ENCODE measurements around the gene TACR1. TPM values are rescaled to one million over a fixed set of nuclear protein-coding genes. Genes with fewer than 3 reads are reported as not detected.

The TACR1 gene
- total and polyA plus RNA-seq, 2 experiments from 2014 or later = 3.5 to 7.3 TPM

DNA sequence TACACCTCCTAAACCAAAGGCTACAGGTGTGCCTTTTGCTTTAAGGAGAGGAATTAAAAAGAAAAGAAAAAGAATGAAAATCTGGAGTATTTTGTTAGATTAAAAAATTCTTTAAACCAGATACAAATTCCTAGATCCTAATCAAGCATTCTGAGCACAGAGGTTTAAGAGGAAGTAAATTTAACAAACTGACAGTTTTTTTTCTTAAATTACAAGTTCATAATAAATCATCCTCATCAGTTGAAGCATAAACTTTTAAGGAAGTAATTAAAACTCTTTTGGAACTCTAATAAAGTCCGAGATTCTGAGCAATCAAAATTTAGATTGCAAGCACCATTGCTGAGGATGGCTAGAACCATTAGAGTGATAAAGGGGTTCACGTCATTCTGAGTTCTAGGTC, 165.8 kb downstream of the TACR1 start (continued):
- TF ChIP-seq, protein P1, sequence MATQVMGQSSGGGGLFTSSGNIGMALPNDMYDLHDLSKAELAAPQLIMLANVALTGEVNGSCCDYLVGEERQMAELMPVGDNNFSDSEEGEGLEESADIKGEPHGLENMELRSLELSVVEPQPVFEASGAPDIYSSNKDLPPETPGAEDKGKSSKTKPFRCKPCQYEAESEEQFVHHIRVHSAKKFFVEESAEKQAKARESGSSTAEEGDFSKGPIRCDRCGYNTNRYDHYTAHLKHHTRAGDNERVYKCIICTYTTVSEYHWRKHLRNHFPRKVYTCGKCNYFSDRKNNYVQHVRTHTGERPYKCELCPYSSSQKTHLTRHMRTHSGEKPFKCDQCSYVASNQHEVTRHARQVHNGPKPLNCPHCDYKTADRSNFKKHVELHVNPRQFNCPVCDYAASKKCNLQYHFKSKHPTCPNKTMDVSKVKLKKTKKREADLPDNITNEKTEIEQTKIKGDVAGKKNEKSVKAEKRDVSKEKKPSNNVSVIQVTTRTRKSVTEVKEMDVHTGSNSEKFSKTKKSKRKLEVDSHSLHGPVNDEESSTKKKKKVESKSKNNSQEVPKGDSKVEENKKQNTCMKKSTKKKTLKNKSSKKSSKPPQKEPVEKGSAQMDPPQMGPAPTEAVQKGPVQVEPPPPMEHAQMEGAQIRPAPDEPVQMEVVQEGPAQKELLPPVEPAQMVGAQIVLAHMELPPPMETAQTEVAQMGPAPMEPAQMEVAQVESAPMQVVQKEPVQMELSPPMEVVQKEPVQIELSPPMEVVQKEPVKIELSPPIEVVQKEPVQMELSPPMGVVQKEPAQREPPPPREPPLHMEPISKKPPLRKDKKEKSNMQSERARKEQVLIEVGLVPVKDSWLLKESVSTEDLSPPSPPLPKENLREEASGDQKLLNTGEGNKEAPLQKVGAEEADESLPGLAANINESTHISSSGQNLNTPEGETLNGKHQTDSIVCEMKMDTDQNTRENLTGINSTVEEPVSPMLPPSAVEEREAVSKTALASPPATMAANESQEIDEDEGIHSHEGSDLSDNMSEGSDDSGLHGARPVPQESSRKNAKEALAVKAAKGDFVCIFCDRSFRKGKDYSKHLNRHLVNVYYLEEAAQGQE (IDR thresholded peaks at IDR 0.05; ENCODE audit: unreplicated experiment) = no peak
- TF ChIP-seq NANOG (IDR thresholded peaks at IDR 0.05; ENCODE audit: borderline replicate concordance) (no peak), ZNF331 (CRISPR knock-in tag; IDR thresholded peaks at IDR 0.05; ENCODE audit: low read depth) (no peak), POLR2AphosphoS5 (IDR thresholded peaks at IDR 0.05; ENCODE audit: low read depth) (no peak)
- TF ChIP-seq, protein P2, sequence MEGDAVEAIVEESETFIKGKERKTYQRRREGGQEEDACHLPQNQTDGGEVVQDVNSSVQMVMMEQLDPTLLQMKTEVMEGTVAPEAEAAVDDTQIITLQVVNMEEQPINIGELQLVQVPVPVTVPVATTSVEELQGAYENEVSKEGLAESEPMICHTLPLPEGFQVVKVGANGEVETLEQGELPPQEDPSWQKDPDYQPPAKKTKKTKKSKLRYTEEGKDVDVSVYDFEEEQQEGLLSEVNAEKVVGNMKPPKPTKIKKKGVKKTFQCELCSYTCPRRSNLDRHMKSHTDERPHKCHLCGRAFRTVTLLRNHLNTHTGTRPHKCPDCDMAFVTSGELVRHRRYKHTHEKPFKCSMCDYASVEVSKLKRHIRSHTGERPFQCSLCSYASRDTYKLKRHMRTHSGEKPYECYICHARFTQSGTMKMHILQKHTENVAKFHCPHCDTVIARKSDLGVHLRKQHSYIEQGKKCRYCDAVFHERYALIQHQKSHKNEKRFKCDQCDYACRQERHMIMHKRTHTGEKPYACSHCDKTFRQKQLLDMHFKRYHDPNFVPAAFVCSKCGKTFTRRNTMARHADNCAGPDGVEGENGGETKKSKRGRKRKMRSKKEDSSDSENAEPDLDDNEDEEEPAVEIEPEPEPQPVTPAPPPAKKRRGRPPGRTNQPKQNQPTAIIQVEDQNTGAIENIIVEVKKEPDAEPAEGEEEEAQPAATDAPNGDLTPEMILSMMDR (conservative IDR thresholded peaks at IDR 0.05; ENCODE audit: low read depth in 2 of 2) = no peak

DNA sequence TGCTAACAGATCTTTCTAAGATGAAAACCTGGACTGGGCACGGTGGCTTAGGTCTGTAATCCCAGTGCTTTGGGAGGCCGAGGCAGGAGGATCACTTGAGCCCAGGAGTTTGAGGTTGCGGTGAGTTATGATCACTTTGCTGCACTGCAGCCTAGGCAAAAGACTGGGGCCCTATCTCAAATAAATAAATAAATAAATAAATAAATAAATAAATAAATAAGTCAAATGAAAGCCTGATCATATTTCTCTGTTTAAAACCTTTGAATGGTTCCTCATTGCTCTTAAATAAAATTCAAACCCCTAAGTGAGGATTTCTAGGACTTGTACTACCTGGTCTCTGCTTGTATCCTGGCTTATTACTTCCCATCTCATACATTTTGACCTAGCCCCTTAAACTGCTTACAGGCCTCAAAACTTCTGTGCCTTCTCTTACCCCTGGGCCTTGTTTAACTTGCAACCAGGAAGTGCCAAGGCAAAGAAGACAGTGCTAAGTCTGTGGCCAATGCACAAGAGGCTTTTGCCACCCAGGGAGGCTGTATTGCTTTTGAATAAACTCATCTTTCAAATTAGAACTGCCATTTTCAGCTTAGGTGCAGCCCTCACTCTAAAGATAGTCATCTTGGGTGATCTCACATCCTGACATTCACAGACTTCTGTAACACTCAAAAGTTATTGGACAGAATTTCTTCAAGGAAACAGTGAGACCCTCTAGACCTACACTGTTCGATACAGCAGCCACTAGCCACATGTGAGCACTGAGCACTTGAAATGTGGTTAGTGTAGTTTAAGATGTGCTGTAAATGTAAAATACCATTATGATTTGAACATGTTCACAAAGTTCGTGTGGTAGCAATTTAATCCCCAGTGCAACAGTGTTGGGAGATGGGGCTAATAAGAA, 167.2 kb downstream of the TACR1 start:
- Mint-ChIP-seq H3K9me3 (no peaks in the 10 kb centered on the region), H3K27ac (no peak overlapping the region), H3K36me3 (ENCODE audit: low read depth) (no peaks in the 10 kb centered on the region), H3K4me1 (no peaks in the 10 kb centered on the region), H3K4me3 (no peak overlapping the region), H3K27me3 (ENCODE audit: insufficient read depth, low read depth, poor library complexity) (no peaks in the 10 kb centered on the region)
- H3K27me3 ChIP-seq (ENCODE audit: insufficient read depth) = no peaks in the 10 kb centered on the region
- no peaks in the 10 kb centered on the region for H4K20me1 ChIP-seq (replicated peaks; ENCODE audit: insufficient read depth)
- H3K9me2 ChIP-seq (ENCODE audit: insufficient read depth) = no peaks in the 10 kb centered on the region
- H2AFZ ChIP-seq = no peak overlapping the region
- H3K36me3 ChIP-seq (ENCODE audit: insufficient read depth) = no peaks in the 10 kb centered on the region
- no peak overlapping the region for H3K4me3 ChIP-seq
- no peaks in the 10 kb centered on the region for H3K79me2 ChIP-seq (replicated peaks; ENCODE audit: insufficient read depth)
- ATAC-seq (no peak), DNase-seq (ENCODE audit: low spot score) (no peak)
- H3K4me1 ChIP-seq (ENCODE audit: insufficient read depth) = no peaks in the 10 kb centered on the region
- H3K27ac ChIP-seq (ENCODE audit: low read depth) = no peak overlapping the region
- no peak overlapping the region for H3K4me2 ChIP-seq
- no peaks in the 10 kb centered on the region for H3F3A ChIP-seq (replicated peaks; ENCODE audit: low read depth)
- TF ChIP-seq, protein P2 (conservative IDR thresholded peaks at IDR 0.05; ENCODE audit: low read depth in 2 of 2) = no peak
- no peak for TF ChIP-seq POLR2AphosphoS5 (IDR thresholded peaks at IDR 0.05; ENCODE audit: low read depth)
- no peak for TF ChIP-seq EZH2 (IDR thresholded peaks at IDR 0.05; ENCODE audit: low read depth, unreplicated experiment)
- TF ChIP-seq ZNF331 (CRISPR knock-in tag; IDR thresholded peaks at IDR 0.05; ENCODE audit: low read depth) = no peak
- TF ChIP-seq, protein P3, sequence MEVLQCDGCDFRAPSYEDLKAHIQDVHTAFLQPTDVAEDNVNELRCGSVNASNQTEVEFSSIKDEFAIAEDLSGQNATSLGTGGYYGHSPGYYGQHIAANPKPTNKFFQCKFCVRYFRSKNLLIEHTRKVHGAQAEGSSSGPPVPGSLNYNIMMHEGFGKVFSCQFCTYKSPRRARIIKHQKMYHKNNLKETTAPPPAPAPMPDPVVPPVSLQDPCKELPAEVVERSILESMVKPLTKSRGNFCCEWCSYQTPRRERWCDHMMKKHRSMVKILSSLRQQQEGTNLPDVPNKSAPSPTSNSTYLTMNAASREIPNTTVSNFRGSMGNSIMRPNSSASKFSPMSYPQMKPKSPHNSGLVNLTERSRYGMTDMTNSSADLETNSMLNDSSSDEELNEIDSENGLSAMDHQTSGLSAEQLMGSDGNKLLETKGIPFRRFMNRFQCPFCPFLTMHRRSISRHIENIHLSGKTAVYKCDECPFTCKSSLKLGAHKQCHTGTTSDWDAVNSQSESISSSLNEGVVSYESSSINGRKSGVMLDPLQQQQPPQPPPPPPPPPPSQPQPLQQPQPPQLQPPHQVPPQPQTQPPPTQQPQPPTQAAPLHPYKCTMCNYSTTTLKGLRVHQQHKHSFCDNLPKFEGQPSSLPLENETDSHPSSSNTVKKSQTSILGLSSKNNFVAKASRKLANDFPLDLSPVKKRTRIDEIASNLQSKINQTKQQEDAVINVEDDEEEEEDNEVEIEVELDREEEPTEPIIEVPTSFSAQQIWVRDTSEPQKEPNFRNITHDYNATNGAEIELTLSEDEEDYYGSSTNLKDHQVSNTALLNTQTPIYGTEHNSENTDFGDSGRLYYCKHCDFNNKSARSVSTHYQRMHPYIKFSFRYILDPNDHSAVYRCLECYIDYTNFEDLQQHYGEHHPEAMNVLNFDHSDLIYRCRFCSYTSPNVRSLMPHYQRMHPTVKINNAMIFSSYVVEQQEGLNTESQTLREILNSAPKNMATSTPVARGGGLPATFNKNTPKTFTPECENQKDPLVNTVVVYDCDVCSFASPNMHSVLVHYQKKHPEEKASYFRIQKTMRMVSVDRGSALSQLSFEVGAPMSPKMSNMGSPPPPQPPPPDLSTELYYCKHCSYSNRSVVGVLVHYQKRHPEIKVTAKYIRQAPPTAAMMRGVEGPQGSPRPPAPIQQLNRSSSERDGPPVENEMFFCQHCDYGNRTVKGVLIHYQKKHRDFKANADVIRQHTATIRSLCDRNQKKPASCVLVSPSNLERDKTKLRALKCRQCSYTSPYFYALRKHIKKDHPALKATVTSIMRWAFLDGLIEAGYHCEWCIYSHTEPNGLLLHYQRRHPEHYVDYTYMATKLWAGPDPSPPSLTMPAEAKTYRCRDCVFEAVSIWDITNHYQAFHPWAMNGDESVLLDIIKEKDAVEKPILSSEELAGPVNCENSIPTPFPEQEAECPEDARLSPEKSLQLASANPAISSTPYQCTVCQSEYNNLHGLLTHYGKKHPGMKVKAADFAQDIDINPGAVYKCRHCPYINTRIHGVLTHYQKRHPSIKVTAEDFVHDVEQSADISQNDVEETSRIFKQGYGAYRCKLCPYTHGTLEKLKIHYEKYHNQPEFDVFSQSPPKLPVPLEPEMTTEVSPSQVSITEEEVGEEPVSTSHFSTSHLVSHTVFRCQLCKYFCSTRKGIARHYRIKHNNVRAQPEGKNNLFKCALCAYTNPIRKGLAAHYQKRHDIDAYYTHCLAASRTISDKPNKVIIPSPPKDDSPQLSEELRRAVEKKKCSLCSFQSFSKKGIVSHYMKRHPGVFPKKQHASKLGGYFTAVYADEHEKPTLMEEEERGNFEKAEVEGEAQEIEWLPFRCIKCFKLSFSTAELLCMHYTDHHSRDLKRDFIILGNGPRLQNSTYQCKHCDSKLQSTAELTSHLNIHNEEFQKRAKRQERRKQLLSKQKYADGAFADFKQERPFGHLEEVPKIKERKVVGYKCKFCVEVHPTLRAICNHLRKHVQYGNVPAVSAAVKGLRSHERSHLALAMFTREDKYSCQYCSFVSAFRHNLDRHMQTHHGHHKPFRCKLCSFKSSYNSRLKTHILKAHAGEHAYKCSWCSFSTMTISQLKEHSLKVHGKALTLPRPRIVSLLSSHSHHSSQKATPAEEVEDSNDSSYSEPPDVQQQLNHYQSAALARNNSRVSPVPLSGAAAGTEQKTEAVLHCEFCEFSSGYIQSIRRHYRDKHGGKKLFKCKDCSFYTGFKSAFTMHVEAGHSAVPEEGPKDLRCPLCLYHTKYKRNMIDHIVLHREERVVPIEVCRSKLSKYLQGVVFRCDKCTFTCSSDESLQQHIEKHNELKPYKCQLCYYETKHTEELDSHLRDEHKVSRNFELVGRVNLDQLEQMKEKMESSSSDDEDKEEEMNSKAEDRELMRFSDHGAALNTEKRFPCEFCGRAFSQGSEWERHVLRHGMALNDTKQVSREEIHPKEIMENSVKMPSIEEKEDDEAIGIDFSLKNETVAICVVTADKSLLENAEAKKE (CRISPR knock-in tag; IDR thresholded peaks at IDR 0.05) = no peak

Measured in GM23338 (cell line).